Smooth muscle cell (in vitro differentiated cells): Measurements from ENCODE around the gene TAOK3. TPM values are rescaled to one million over a fixed set of nuclear protein-coding genes. Genes with fewer than 3 reads are reported as not detected.

Experiments
- DNase-seq: peaks from one replicate; lab custom pipeline; 2025; ENCODE audit not compliant: unreplicated experiment; lab: John Stamatoyannopoulos, UW
- H2AFZ ChIP-seq: fragments of 200-600 bp; sonication (generic); 2 replicates; pipeline ENCODE4 v1.6.0; 2016; ENCODE audit warnings: antibody characterized with exemption, low read depth, mild to moderate bottlenecking
- H3F3A ChIP-seq: fragments of 200-600 bp; sonication (generic); 2 replicates; pipeline ENCODE4 v1.6.0; 2017; ENCODE audit warnings: antibody characterized with exemption, low read depth
- H3K27ac ChIP-seq: fragments of 200-600 bp; sonication (generic); 2 replicates; pipeline ENCODE4 v1.5.1; 2016; ENCODE audit warnings: low read depth, mild to moderate bottlenecking
- H3K27me3 ChIP-seq: fragments of 200-600 bp; sonication (generic); 2 replicates; pipeline ENCODE4 v1.6.1; 2016; ENCODE audit warnings: low read depth, mild to moderate bottlenecking
- H3K36me3 ChIP-seq: fragments of 200-600 bp; sonication (generic); 2 replicates; pipeline ENCODE4 v1.5.1; 2016; ENCODE audit warnings: low read depth
- H3K4me1 ChIP-seq: fragments of 200-600 bp; sonication (generic); 2 replicates; pipeline ENCODE4 v1.5.1; 2016; ENCODE audit warnings: low read depth
- H3K4me2 ChIP-seq: fragments of 200-600 bp; sonication (generic); 2 replicates; pipeline ENCODE4 v1.6.0; 2016; ENCODE audit warnings: mild to moderate bottlenecking
- H3K4me3 ChIP-seq: fragments of 200-600 bp; sonication (generic); 2 replicates; pipeline ENCODE4 v1.5.1; 2016; ENCODE audit warnings: mild to moderate bottlenecking
- H3K79me2 ChIP-seq: fragments of 200-600 bp; sonication (generic); 2 replicates; pipeline ENCODE4 v1.6.0; 2016; ENCODE audit warnings: low read depth, mild to moderate bottlenecking
- H3K9ac ChIP-seq: fragments of 200-600 bp; sonication (generic); 2 replicates; pipeline ENCODE4 v1.6.0; 2016; ENCODE audit warnings: low read depth
- H3K9me3 ChIP-seq: fragments of 200-600 bp; sonication (generic); replicated peaks from 2 replicates; pipeline ENCODE4 v1.5.1; 2016; ENCODE audit warnings: low read depth
- H4K20me1 ChIP-seq: fragments of 200-600 bp; sonication (generic); 2 replicates; pipeline ENCODE4 v1.6.0; 2016; ENCODE audit warnings: low read depth
- CTCF ChIP-seq: fragments of 200-600 bp; sonication (generic); IDR thresholded peaks from 2 replicates; pipeline ENCODE4 v1.5.1; 2017; ENCODE audit warnings: borderline replicate concordance, mild to moderate bottlenecking, antibody characterized with exemption; ENCODE audit not compliant: insufficient read depth, poor library complexity, severe bottlenecking
- WGBS: methylation state at CpG from one replicate; pipeline ENCODE4 v1.1.7; 2016; ENCODE audit warnings: low lambda C conversion rate; 5-methylcytosine and 5-hydroxymethylcytosine counted together
- polyA plus RNA-seq: library from polyadenylated mRNA; unstranded; fragments of >200 nt; fragmentation: Nextera tagmentation; extraction: Ambion mirVana; gene quantifications from 2 replicates; pipeline ENCODE4 v1.2.1, GENCODE V29; 2016
- total RNA-seq: library from RNA; depleted of rRNA; stranded (reverse); fragments of >200 nt; gene quantifications from 2 replicates; pipeline ENCODE4 v1.2.3, GENCODE V29; 2014

The TAOK3 gene
- 7.1 and 7.3 TPM in 2 replicates for total RNA-seq
- 7.9 and 18.2 TPM in 2 replicates for polyA plus RNA-seq

- no peak for TF ChIP-seq CTCF
- H3F3A ChIP-seq, result peaks cover 3% of the 10 kb centered on the region
- peaks cover 11% of the 10 kb centered on the region for H3K4me1 ChIP-seq
- 1% methylated on average over 50 of the region's 75 CpGs for WGBS
- H2AFZ ChIP-seq, result peak within 1 kb of the TSS; percentile 94
- H3K9ac ChIP-seq, result peak within 1 kb of the TSS; percentile 53
- peaks cover 13% of the 10 kb centered on the region for H3K79me2 ChIP-seq
- peak within 1 kb of the TSS; percentile 87 for H3K4me3 ChIP-seq
- H3K27ac ChIP-seq, result no peak within 1 kb of the TSS
- H3K4me2 ChIP-seq, result peak within 1 kb of the TSS; percentile 93
- H3K36me3 ChIP-seq, result no peaks in the 10 kb centered on the region
- peak; percentile 89 for DNase-seq
- no peaks in the 10 kb centered on the region for H3K9me3 ChIP-seq
- H4K20me1 ChIP-seq, result peaks cover 7% of the 10 kb centered on the region
- H3K27me3 ChIP-seq, result peaks cover 25% of the 10 kb centered on the region
These were observed at the start of gene TAOK3 for GRCh38 chr12:118372541-118373495. TAOK3 (minus strand) TSS chr12:118372907; CDS start chr12:118255567, 117,340 bp downstream.

GRCh38 chr12:118420673-118421072 lies 48.0 kb upstream of the TAOK3 start:
- no peak for DNase-seq
- H4K20me1 ChIP-seq, result no peaks in the 10 kb centered on the region
- no peak for TF ChIP-seq CTCF
- no peak overlapping the region for H2AFZ ChIP-seq
- no peaks in the 10 kb centered on the region for H3K4me1 ChIP-seq
- H3F3A ChIP-seq, result no peaks in the 10 kb centered on the region
- 98% methylated on average over 3 of the region's 3 CpGs for WGBS
- H3K79me2 ChIP-seq, result no peaks in the 10 kb centered on the region
- no peaks in the 10 kb centered on the region for H3K27me3 ChIP-seq
- no peak overlapping the region for H3K9ac ChIP-seq
- no peak overlapping the region for H3K4me2 ChIP-seq
- no peak overlapping the region for H3K4me3 ChIP-seq
- H3K36me3 ChIP-seq, result peaks cover 7% of the 10 kb centered on the region
- H3K27ac ChIP-seq, result no peak overlapping the region
- H3K9me3 ChIP-seq, result no peaks in the 10 kb centered on the region

- Histone ChIP-seq H3K9ac (no peak overlapping the region), H3K27ac (no peak overlapping the region), H3K36me3 (peaks cover 16% of the 10 kb centered on the region), H3K4me2 (no peak overlapping the region), H3K4me3 (no peak overlapping the region), H3F3A (no peaks in the 10 kb centered on the region), H4K20me1 (no peaks in the 10 kb centered on the region), H2AFZ (no peak overlapping the region), H3K27me3 (no peaks in the 10 kb centered on the region), H3K9me3 (no peaks in the 10 kb centered on the region), H3K4me1 (no peaks in the 10 kb centered on the region), H3K79me2 (no peaks in the 10 kb centered on the region)
- TF ChIP-seq CTCF, result no peak
- DNase-seq, result no peak
- 92% methylated on average over 1 of the region's 1 CpG for WGBS
These were observed 45.8 kb upstream of the TAOK3 start for GRCh38 chr12:118418385-118419057.
